ENCODE results near the gene GPR22. TPM values are rescaled to one million over a fixed set of nuclear protein-coding genes. Genes with fewer than 3 reads are reported as not detected.

GPR22 gene, protein sequence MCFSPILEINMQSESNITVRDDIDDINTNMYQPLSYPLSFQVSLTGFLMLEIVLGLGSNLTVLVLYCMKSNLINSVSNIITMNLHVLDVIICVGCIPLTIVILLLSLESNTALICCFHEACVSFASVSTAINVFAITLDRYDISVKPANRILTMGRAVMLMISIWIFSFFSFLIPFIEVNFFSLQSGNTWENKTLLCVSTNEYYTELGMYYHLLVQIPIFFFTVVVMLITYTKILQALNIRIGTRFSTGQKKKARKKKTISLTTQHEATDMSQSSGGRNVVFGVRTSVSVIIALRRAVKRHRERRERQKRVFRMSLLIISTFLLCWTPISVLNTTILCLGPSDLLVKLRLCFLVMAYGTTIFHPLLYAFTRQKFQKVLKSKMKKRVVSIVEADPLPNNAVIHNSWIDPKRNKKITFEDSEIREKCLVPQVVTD
- total RNA-seq: not detected

DNA sequence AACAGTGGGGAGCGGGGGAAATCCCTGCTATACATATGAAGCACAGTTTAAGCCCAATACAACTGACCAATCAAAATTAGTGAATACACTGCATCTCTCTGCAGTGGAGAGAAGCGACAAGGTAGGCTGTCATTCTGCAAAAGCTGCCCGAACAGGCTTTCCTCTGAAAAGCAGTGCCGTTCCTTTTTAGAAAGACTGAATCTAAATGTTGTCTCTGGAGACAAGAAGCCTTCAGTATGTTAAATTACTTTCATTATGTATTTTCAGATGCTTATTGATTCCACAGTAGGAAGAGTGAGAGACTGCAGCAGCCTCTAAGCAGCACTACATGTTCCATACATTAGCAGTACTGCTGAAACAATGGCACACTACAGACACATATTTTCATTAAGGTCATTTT is at the start of gene GPR22:
Gene GPR22 (plus strand): TSS at position 129 of the 400 bp plus-strand sequence. CDS start 4,004 bp downstream, outside the sequence.
- Mint-ChIP-seq H3K9me3 (no peaks in the 10 kb centered on the region), H3K4me1 (peaks cover 12% of the 10 kb centered on the region), H3K4me3 (no peak within 1 kb of the TSS), H3K27me3 (no peaks in the 10 kb centered on the region), H3K36me3 (ENCODE audit: low read depth) (peaks cover 9% of the 10 kb centered on the region), H3K27ac (no peak within 1 kb of the TSS)
- no peak for ATAC-seq (replicated peaks)

DNA sequence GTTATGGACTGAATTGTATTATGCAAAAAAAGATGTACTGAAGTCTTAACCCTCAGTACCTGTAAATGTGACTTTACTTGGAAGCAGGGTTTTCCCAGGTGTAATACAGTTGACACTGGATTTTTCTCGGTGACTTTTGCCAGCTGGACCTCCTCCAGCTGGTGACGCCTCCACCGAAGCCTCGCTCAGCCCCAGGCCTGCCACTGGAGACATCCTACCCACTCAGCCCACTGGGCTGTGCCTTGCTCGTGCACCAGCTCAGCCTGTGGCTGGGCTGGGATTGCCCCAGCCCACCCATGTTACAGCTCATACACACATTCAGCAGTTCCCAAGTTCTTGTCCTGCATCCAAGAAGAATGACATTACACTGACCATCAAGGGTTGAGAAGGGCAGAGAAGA is 42.4 kb upstream of the GPR22 start:
- Mint-ChIP-seq H3K27ac (no peak overlapping the region), H3K9me3 (no peaks in the 10 kb centered on the region), H3K4me3 (no peak overlapping the region), H3K36me3 (ENCODE audit: low read depth) (no peaks in the 10 kb centered on the region), H3K4me1 (no peaks in the 10 kb centered on the region), H3K27me3 (no peaks in the 10 kb centered on the region)
- ATAC-seq (replicated peaks): no peak

DNA sequence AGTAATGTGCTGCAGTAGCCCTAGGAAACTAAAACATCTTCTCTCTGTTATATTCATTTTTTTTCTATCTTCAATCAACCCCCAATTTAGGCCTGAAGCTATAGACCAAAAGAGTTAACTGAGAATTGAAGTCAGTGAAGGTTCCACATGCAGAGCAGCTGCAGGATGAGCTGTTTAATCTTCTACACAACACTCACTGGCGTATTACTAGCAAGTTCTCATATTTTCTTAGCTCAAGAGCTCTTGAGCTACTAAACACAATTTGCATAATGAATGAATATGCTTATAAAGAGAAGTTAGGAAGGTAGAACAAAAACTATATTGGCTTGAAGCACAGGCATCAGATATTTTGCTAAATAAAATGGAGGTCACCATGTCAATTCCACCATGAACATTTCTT is 41.2 kb upstream of the GPR22 start:
- H3K27me3 Mint-ChIP-seq: no peaks in the 10 kb centered on the region
- H3K9me3 Mint-ChIP-seq: no peaks in the 10 kb centered on the region
- no peaks in the 10 kb centered on the region for H3K4me1 Mint-ChIP-seq
- H3K4me3 Mint-ChIP-seq: no peak overlapping the region
- ATAC-seq (replicated peaks): no peak
- peaks cover 7% of the 10 kb centered on the region for H3K36me3 Mint-ChIP-seq (ENCODE audit: low read depth)
- no peak overlapping the region for H3K27ac Mint-ChIP-seq

DNA sequence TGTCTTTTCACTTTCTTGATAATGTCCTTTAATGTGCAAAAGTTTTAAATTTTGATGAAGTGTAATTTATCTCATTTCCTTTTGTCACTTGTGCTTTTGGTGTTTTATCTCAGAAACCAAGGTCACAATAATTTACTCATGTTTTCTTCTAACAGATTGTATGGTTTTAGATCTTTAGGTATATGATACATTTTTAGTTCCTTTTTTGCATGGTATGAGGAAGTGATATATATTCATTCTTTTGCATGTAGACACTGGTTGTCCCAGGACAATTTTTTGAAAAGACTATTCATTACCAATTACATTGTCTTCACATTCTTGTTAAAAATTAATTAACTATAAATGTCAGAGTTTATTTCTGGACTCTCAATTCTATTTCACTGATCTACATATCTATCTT is 39.8 kb upstream of the GPR22 start:
- Mint-ChIP-seq H3K27me3 (no peaks in the 10 kb centered on the region), H3K27ac (no peak overlapping the region), H3K36me3 (ENCODE audit: low read depth) (peaks cover 16% of the 10 kb centered on the region), H3K9me3 (no peaks in the 10 kb centered on the region), H3K4me1 (no peaks in the 10 kb centered on the region), H3K4me3 (no peak overlapping the region)
- no peak for ATAC-seq (replicated peaks)

DNA sequence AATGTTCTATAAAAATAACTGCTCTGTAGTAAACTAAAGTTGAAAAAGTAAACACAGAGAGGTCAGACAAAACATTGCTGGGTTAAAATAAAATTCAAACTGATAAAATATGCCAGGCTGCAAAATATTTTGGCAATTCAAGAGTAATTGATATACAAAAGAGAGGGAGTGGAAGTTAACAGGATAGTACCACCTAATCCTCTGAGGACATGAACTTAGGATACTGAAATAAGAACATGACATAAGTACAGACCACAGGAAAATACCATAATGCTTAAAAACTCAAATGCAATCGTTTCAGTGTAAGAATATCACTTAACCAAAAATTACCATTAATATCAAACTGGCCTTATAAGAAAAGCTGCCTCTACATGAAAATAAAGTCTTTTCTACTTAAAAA is 37.6 kb upstream of the GPR22 start:
- H3K27ac Mint-ChIP-seq: no peak overlapping the region
- H3K4me1 Mint-ChIP-seq: no peaks in the 10 kb centered on the region
- H3K9me3 Mint-ChIP-seq: no peaks in the 10 kb centered on the region
- H3K36me3 Mint-ChIP-seq (ENCODE audit: low read depth): peaks cover 17% of the 10 kb centered on the region
- no peaks in the 10 kb centered on the region for H3K27me3 Mint-ChIP-seq
- H3K4me3 Mint-ChIP-seq: no peak overlapping the region
- no peak for ATAC-seq (replicated peaks)

DNA sequence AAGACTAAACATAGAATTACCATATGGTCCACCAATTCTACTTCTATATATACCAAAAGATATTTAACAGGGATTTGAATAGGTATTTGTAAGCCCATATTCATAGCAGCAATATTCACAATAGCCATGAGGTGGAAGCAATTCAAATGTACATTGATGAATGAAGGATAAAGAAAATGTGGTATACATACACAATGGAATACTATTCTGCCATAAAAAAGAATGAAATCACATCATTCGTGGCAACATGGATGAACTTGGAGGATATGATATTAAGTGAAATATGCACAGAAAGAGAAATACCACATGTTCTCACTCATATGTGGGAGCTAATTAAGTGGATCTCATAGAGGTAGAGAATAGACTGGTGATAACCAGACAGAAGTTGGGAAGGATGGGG is 34.1 kb upstream of the GPR22 start:
- no peaks in the 10 kb centered on the region for H3K27me3 Mint-ChIP-seq
- peaks cover 17% of the 10 kb centered on the region for H3K36me3 Mint-ChIP-seq (ENCODE audit: low read depth)
- H3K9me3 Mint-ChIP-seq: no peaks in the 10 kb centered on the region
- H3K27ac Mint-ChIP-seq: no peak overlapping the region
- peaks cover 5% of the 10 kb centered on the region for H3K4me1 Mint-ChIP-seq
- ATAC-seq (replicated peaks): no peak
- H3K4me3 Mint-ChIP-seq: no peak overlapping the region

DNA sequence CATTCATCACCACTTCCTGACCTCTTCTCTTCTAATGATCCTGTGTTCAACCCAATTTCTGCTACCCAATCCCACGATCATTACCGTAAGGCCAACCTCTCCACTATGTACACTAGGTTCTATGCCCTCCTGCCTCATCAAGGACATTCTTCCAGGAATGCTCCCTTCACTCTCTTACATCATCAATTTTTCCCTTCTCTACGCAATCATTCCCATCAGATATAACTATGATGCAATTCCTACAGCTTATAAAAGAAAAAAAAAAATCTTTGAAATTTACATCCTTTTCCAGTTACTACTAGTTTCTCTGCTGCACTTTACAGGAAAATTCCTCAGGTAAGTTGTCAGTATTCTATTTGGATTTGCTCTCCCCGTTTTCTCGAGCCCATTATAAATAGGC is 30.8 kb upstream of the GPR22 start:
- peaks cover 5% of the 10 kb centered on the region for H3K4me1 Mint-ChIP-seq
- no peak overlapping the region for H3K4me3 Mint-ChIP-seq
- H3K27me3 Mint-ChIP-seq: no peaks in the 10 kb centered on the region

DNA sequence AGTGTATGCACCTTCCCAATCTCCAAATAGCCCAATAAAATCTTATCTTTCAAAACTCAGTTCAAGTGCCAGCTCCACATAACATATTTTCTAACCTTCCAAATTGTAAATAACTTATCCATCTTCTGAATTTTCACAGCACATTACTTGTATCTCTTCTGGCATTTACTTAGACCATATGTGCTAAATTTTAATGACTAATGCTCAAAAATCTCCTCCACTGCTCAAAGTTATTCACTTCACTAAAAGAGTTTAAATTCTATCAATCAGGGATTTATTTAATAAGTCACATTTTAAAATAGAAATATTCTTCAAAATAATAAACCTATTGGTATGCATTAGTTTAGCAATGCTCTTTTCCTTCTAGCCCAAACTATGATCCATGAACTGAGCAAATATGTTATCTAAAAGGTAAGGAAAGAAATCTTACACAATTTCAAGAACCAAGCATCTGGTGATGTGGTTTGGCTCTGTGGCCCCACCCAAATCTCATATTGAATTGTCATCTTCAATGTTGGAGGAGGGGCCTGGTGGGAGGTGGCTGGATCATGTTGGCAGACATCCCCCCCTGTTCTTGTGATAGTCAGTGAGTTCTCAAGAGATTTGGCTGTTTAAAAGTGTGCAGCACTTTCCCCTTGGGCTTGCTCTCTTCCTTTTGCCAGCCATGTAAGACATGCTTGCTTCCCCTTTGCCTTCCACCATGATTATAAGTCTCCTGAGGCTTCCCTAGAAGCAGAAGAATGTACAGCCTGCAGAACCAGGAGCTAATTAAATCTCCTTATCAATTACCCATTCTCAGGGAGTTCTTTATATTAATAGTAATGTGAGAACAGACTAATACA is 28.1 kb upstream of the GPR22 start:
- Mint-ChIP-seq H3K27ac (no peak overlapping the region), H3K27me3 (no peaks in the 10 kb centered on the region)
- no peak for ATAC-seq (replicated peaks)

More for the DNA sequence above, 30.8 kb upstream of the GPR22 start:
- ATAC-seq (replicated peaks): no peak
- Mint-ChIP-seq H3K27ac (no peak overlapping the region), H3K9me3 (no peaks in the 10 kb centered on the region), H3K36me3 (ENCODE audit: low read depth) (peaks cover 6% of the 10 kb centered on the region)

DNA sequence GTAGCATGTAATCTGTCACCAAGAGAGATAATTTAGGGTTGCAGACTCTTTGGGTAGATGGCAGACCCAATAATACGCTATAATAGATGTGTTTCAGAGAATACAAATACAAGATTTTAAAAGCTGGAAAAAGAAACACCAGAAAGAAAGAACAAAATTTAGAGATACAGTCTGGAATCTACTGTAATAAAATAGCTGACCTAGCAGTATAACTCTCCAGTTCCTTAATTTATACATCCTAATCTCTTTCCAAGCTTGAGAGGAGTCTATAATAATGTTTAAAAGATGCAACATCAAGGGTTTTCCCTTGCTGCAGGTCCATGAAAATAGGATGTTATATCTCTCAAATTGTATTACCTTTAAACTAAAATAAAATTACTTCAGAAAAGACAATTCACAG is 27.2 kb upstream of the GPR22 start:
- no peak for ATAC-seq (replicated peaks)
- H3K4me1 Mint-ChIP-seq: peaks cover 10% of the 10 kb centered on the region
- no peaks in the 10 kb centered on the region for H3K9me3 Mint-ChIP-seq
- no peak overlapping the region for H3K4me3 Mint-ChIP-seq
- H3K36me3 Mint-ChIP-seq (ENCODE audit: low read depth): no peaks in the 10 kb centered on the region
- H3K27me3 Mint-ChIP-seq: no peaks in the 10 kb centered on the region
- H3K27ac Mint-ChIP-seq: no peak overlapping the region

More for the DNA sequence above, 28.1 kb upstream of the GPR22 start:
- H3K36me3 Mint-ChIP-seq (ENCODE audit: low read depth): no peaks in the 10 kb centered on the region
- peaks cover 5% of the 10 kb centered on the region for H3K4me1 Mint-ChIP-seq
- no peaks in the 10 kb centered on the region for H3K9me3 Mint-ChIP-seq
- no peak overlapping the region for H3K4me3 Mint-ChIP-seq

DNA sequence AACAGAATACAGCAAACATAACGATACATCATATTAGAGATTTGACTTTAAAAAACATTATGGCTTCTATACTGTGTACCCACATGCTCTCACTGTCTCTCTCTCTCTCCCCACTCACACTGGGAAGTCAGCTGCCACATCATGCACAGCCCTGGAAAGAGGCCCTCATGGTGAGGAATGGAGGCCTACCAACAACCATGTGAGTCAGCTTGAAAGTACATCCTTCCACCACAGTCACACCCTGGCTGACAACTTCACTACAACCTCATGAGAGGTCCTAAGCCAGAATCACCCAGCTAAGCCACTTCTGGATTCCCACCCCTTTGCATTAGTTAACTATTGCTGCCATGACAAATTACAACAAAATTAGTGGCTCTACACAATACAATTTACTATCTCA is 23.3 kb upstream of the GPR22 start:
- no peak overlapping the region for H3K4me3 Mint-ChIP-seq
- peaks cover 20% of the 10 kb centered on the region for H3K36me3 Mint-ChIP-seq (ENCODE audit: low read depth)
- peak; percentile 87 for ATAC-seq (replicated peaks)
- no peaks in the 10 kb centered on the region for H3K27me3 Mint-ChIP-seq
- H3K27ac Mint-ChIP-seq: no peak overlapping the region
- peaks cover 16% of the 10 kb centered on the region for H3K4me1 Mint-ChIP-seq
- H3K9me3 Mint-ChIP-seq: no peaks in the 10 kb centered on the region

DNA sequence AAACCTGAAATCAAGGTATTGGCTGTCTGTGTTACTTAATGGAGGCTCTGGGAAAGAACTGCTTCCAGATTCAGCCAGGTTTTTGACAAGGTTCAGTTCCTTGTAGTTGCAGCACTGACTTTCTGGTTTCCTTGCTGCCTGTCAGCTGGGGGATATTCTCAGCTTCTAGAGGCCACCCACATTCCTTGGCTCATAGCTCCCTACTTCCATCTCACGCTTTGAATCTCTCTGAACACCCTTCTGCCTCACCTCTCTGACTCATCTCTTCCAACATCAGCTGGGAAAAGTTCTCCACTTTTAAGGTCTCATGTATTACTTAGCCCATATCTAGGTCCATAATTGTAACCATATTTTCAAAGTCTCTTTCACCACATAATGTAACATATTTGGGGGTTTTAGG is 22.9 kb upstream of the GPR22 start:
- Mint-ChIP-seq H3K27ac (no peak overlapping the region), H3K36me3 (ENCODE audit: low read depth) (peaks cover 20% of the 10 kb centered on the region), H3K27me3 (no peaks in the 10 kb centered on the region), H3K9me3 (no peaks in the 10 kb centered on the region), H3K4me1 (peaks cover 16% of the 10 kb centered on the region), H3K4me3 (no peak overlapping the region)
- ATAC-seq (replicated peaks): no peak

DNA sequence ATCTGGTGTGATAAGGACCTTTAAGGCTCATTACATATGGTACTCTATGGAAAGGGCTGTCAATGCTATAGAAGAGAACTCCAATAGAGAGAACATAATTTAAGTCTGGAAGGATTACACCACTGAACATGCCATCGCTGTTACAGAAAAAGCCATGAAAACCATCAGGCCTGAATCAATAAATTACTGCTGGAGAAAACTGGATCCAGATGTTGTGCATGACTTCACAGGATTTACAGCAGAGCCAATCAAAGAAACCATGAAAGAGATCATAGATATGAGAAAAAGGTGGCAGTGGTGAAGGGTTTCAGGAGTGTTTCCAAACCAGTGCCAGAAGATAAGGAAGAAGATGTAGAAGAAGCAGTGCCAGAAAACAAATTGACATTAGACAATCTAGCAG is 18.9 kb upstream of the GPR22 start:
- H3K9me3 Mint-ChIP-seq: no peaks in the 10 kb centered on the region
- H3K4me1 Mint-ChIP-seq: peaks cover 26% of the 10 kb centered on the region
- no peaks in the 10 kb centered on the region for H3K27me3 Mint-ChIP-seq
- ATAC-seq (replicated peaks): no peak
- peaks cover 36% of the 10 kb centered on the region for H3K36me3 Mint-ChIP-seq (ENCODE audit: low read depth)
- no peak overlapping the region for H3K4me3 Mint-ChIP-seq
- no peak overlapping the region for H3K27ac Mint-ChIP-seq

DNA sequence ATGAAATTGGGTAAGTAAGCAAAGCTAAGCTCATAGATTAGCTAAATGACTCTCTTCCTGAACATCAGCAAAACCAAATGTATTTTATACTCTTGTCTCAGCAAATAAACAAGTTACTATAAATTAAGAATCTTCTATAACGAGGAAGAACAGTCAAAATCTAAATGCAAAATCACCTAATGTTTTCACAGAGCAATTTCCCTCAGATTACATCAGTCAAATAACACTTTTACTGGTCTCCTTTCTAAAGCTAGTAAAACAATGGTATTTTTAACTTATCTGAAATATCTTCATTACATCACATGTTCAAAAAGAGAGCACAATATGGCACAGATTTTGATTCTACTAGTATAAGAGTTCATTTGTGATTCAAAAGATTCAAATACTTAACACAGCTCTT is 16.5 kb upstream of the GPR22 start:
- no peak overlapping the region for H3K27ac Mint-ChIP-seq
- peaks cover 21% of the 10 kb centered on the region for H3K4me1 Mint-ChIP-seq
- ATAC-seq (replicated peaks): no peak
- no peaks in the 10 kb centered on the region for H3K9me3 Mint-ChIP-seq
- H3K36me3 Mint-ChIP-seq (ENCODE audit: low read depth): peaks cover 52% of the 10 kb centered on the region
- H3K27me3 Mint-ChIP-seq: no peaks in the 10 kb centered on the region
- no peak overlapping the region for H3K4me3 Mint-ChIP-seq

DNA sequence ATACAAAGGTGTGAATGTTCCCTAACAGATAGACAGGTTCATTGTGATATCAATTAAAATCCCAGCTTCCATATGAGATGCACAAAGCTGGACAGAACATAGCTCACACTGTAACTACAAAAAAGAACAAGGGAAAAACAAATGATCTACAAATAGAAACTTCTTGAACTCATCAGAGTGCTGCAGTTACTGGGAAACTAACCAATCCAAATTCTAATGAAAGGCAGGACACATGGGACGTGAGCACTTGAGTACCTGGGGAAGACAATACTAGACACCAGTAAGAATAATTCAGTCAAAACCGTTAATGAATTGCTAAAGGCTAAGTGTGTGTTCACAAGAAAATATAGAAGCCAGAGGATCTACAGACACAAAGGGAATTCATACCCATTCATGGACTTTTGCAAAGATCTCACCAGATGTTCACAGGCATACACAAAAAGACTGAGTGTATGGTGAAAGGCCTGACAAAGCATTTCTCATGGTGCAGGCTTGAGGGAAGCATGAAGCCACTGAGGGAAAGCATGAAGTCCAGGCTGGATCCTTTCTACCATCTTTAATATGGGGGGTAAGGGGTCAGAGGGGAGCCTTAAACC is 7.8 kb upstream of the GPR22 start:
- ATAC-seq (replicated peaks): no peak
- peak overlapping the region; percentile 25 for H3K27ac Mint-ChIP-seq
- H3K27me3 Mint-ChIP-seq: no peaks in the 10 kb centered on the region
- H3K4me1 Mint-ChIP-seq: peaks cover 6% of the 10 kb centered on the region
- H3K4me3 Mint-ChIP-seq: no peak overlapping the region
- H3K9me3 Mint-ChIP-seq: no peaks in the 10 kb centered on the region
- peaks cover 28% of the 10 kb centered on the region for H3K36me3 Mint-ChIP-seq (ENCODE audit: low read depth)

Measured in activated T-helper 17 cell treated with anti-CD3 and anti-CD28 coated beads, Interleukin-2, amount 50 U/mL, for 72 hours (primary cell).